ENCODE measurements around the gene SRPX2. TPM values are rescaled to one million over a fixed set of nuclear protein-coding genes. Genes with fewer than 3 reads are reported as not detected.

Gene SRPX2
- polyA plus RNA-seq, 1 of the 3 experiments (the other 2 are of a cell fraction): 14.5 TPM

DNA sequence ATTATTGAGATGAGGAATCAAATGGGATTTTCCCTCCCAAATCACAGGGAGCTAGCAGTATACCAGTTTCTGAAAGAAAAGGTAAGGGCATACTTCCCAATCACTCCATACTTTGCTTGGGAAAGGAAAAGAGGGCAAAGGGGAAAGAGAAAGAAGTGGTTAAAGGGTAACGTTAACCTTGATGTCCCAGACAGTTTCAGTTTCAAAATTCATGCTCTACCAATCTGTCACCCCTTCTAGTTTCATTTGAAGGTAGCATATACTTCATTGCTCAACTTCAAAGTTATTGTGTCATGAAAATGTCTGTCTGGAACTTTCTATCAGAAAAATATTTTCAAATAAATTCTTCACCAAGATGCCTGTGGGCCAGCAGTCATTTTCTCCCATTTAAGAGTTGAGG lies 43.2 kb upstream of the SRPX2 start:
- no peak overlapping the region for H3K27ac ChIP-seq (ENCODE audit: low read depth in 2 of 2, low read length in 1 of 2)
- WGBS (ENCODE audit: low lambda C conversion rate): 8% methylated on average over 1 of the region's 1 CpG
- H3K4me1 ChIP-seq (ENCODE audit: control insufficient read depth in 1 of 2, insufficient read depth in 2 of 2, low read depth in 1 of 2, low read length in 1 of 2): no peaks in the 10 kb centered on the region
- H3K9me2 ChIP-seq: no peaks in the 10 kb centered on the region
- no peak overlapping the region for H3K9ac ChIP-seq
- CTCF ChIA-PET: no interaction called here
- no peak overlapping the region for H2AFZ ChIP-seq (ENCODE audit: low read depth)
- no peaks in the 10 kb centered on the region for H3F3A ChIP-seq (replicated peaks; ENCODE audit: insufficient read depth)
- H3K27me3 ChIP-seq (ENCODE audit: insufficient read depth): peaks cover 6% of the 10 kb centered on the region
- TF ChIP-seq, protein P1, sequence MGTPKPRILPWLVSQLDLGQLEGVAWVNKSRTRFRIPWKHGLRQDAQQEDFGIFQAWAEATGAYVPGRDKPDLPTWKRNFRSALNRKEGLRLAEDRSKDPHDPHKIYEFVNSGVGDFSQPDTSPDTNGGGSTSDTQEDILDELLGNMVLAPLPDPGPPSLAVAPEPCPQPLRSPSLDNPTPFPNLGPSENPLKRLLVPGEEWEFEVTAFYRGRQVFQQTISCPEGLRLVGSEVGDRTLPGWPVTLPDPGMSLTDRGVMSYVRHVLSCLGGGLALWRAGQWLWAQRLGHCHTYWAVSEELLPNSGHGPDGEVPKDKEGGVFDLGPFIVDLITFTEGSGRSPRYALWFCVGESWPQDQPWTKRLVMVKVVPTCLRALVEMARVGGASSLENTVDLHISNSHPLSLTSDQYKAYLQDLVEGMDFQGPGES (IDR thresholded peaks at IDR 0.05; ENCODE audit: low read depth, low read length): no peak
- TF ChIP-seq MXI1 (IDR thresholded peaks at IDR 0.05; ENCODE audit: low read depth, low read length): no peak
- no peak for TF ChIP-seq POLR2AphosphoS5 (IDR thresholded peaks at IDR 0.05; ENCODE audit: low read depth, low read length)
- TF ChIP-seq MAX (IDR thresholded peaks at IDR 0.05; ENCODE audit: low read depth): no peak
- TF ChIP-seq FOXJ3 (CRISPR knock-in tag; IDR thresholded peaks at IDR 0.05): no peak
- TF ChIP-seq, protein P2, sequence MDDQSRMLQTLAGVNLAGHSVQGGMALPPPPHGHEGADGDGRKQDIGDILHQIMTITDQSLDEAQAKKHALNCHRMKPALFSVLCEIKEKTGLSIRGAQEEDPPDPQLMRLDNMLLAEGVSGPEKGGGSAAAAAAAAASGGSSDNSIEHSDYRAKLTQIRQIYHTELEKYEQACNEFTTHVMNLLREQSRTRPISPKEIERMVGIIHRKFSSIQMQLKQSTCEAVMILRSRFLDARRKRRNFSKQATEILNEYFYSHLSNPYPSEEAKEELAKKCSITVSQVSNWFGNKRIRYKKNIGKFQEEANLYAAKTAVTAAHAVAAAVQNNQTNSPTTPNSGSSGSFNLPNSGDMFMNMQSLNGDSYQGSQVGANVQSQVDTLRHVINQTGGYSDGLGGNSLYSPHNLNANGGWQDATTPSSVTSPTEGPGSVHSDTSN (IDR thresholded peaks at IDR 0.05): no peak
- TF ChIP-seq USF1 (IDR thresholded peaks at IDR 0.05; ENCODE audit: borderline replicate concordance, low read depth): no peak
- TF ChIP-seq USF2 (IDR thresholded peaks at IDR 0.05; ENCODE audit: borderline replicate concordance, low read depth, low read length): no peak
- no peak for TF ChIP-seq NRF1 (IDR thresholded peaks at IDR 0.05; ENCODE audit: low read depth, low read length)
- no peak for TF ChIP-seq RAD21 (IDR thresholded peaks at IDR 0.05; ENCODE audit: low read length)
- TF ChIP-seq GABPA (IDR thresholded peaks at IDR 0.05; ENCODE audit: low read depth): no peak
- TF ChIP-seq, protein P3, sequence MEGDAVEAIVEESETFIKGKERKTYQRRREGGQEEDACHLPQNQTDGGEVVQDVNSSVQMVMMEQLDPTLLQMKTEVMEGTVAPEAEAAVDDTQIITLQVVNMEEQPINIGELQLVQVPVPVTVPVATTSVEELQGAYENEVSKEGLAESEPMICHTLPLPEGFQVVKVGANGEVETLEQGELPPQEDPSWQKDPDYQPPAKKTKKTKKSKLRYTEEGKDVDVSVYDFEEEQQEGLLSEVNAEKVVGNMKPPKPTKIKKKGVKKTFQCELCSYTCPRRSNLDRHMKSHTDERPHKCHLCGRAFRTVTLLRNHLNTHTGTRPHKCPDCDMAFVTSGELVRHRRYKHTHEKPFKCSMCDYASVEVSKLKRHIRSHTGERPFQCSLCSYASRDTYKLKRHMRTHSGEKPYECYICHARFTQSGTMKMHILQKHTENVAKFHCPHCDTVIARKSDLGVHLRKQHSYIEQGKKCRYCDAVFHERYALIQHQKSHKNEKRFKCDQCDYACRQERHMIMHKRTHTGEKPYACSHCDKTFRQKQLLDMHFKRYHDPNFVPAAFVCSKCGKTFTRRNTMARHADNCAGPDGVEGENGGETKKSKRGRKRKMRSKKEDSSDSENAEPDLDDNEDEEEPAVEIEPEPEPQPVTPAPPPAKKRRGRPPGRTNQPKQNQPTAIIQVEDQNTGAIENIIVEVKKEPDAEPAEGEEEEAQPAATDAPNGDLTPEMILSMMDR (IDR thresholded peaks at IDR 0.05): no peak
- TF ChIP-seq NFIC (IDR thresholded peaks at IDR 0.05; ENCODE audit: borderline replicate concordance): no peak
- no peak for TF ChIP-seq EP300 (IDR thresholded peaks at IDR 0.05; ENCODE audit: borderline replicate concordance in 1 of 2, low read depth in 1 of 2, low read length in 1 of 2)
- TF ChIP-seq SMC3 (IDR thresholded peaks at IDR 0.05; ENCODE audit: low read depth, low read length): no peak
- no peak for TF ChIP-seq RCOR1 (IDR thresholded peaks at IDR 0.05; ENCODE audit: low read length)
- no peak for TF ChIP-seq REST (IDR thresholded peaks at IDR 0.05; ENCODE audit: low read depth, low read length)
- TF ChIP-seq TAF1 (IDR thresholded peaks at IDR 0.05; ENCODE audit: borderline replicate concordance, low read depth, low read length): no peak
- TF ChIP-seq SIN3A (IDR thresholded peaks at IDR 0.05; ENCODE audit: borderline replicate concordance, low read depth, low read length): no peak
- no peak for TF ChIP-seq TEAD4 (IDR thresholded peaks at IDR 0.05; ENCODE audit: borderline replicate concordance, insufficient read depth)
- H3K9me3 ChIP-seq: no peaks in the 10 kb centered on the region
- H3K4me3 ChIP-seq (ENCODE audit: low read depth in 2 of 2, low read length in 1 of 2): no peak overlapping the region
- no peaks in the 10 kb centered on the region for H3K79me2 ChIP-seq (ENCODE audit: insufficient read depth)
- POLR2A ChIA-PET: no interaction called here
- no peaks in the 10 kb centered on the region for H4K20me1 ChIP-seq (ENCODE audit: insufficient read depth)
- no peak for DNase-seq
- H3K36me3 ChIP-seq (replicated peaks in 1 of 2; ENCODE audit: control insufficient read depth in 1 of 2, insufficient read depth in 2 of 2, low read length in 1 of 2): no peaks in the 10 kb centered on the region
- no peak overlapping the region for H3K4me2 ChIP-seq
